Smooth muscle cell (in vitro differentiated cells): ENCODE data around the gene RAB15. TPM values are rescaled to one million over a fixed set of nuclear protein-coding genes. Genes with fewer than 3 reads are reported as not detected.
A peak's percentile ranks its signal among the peaks of the same experiment; 100 is the strongest.

Experiments
- DNase-seq: peaks from one replicate; lab custom pipeline; 2025; ENCODE audit not compliant: unreplicated experiment; lab: John Stamatoyannopoulos, UW
- H2AFZ ChIP-seq: fragments of 200-600 bp; sonication (generic); 2 replicates; pipeline ENCODE4 v1.6.0; 2016; ENCODE audit warnings: antibody characterized with exemption, low read depth, mild to moderate bottlenecking
- H3F3A ChIP-seq: fragments of 200-600 bp; sonication (generic); 2 replicates; pipeline ENCODE4 v1.6.0; 2017; ENCODE audit warnings: antibody characterized with exemption, low read depth
- H3K27ac ChIP-seq: fragments of 200-600 bp; sonication (generic); 2 replicates; pipeline ENCODE4 v1.5.1; 2016; ENCODE audit warnings: low read depth, mild to moderate bottlenecking
- H3K27me3 ChIP-seq: fragments of 200-600 bp; sonication (generic); 2 replicates; pipeline ENCODE4 v1.6.1; 2016; ENCODE audit warnings: low read depth, mild to moderate bottlenecking
- H3K36me3 ChIP-seq: fragments of 200-600 bp; sonication (generic); 2 replicates; pipeline ENCODE4 v1.5.1; 2016; ENCODE audit warnings: low read depth
- H3K4me1 ChIP-seq: fragments of 200-600 bp; sonication (generic); 2 replicates; pipeline ENCODE4 v1.5.1; 2016; ENCODE audit warnings: low read depth
- H3K4me2 ChIP-seq: fragments of 200-600 bp; sonication (generic); 2 replicates; pipeline ENCODE4 v1.6.0; 2016; ENCODE audit warnings: mild to moderate bottlenecking
- H3K4me3 ChIP-seq: fragments of 200-600 bp; sonication (generic); 2 replicates; pipeline ENCODE4 v1.5.1; 2016; ENCODE audit warnings: mild to moderate bottlenecking
- H3K79me2 ChIP-seq: fragments of 200-600 bp; sonication (generic); 2 replicates; pipeline ENCODE4 v1.6.0; 2016; ENCODE audit warnings: low read depth, mild to moderate bottlenecking
- H3K9ac ChIP-seq: fragments of 200-600 bp; sonication (generic); 2 replicates; pipeline ENCODE4 v1.6.0; 2016; ENCODE audit warnings: low read depth
- H3K9me3 ChIP-seq: fragments of 200-600 bp; sonication (generic); replicated peaks from 2 replicates; pipeline ENCODE4 v1.5.1; 2016; ENCODE audit warnings: low read depth
- H4K20me1 ChIP-seq: fragments of 200-600 bp; sonication (generic); 2 replicates; pipeline ENCODE4 v1.6.0; 2016; ENCODE audit warnings: low read depth
- CTCF ChIP-seq: fragments of 200-600 bp; sonication (generic); IDR thresholded peaks from 2 replicates; pipeline ENCODE4 v1.5.1; 2017; ENCODE audit warnings: borderline replicate concordance, mild to moderate bottlenecking, antibody characterized with exemption; ENCODE audit not compliant: insufficient read depth, poor library complexity, severe bottlenecking
- WGBS: methylation state at CpG from one replicate; pipeline ENCODE4 v1.1.7; 2016; ENCODE audit warnings: low lambda C conversion rate; 5-methylcytosine and 5-hydroxymethylcytosine counted together
- polyA plus RNA-seq: library from polyadenylated mRNA; unstranded; fragments of >200 nt; fragmentation: Nextera tagmentation; extraction: Ambion mirVana; gene quantifications from 2 replicates; pipeline ENCODE4 v1.2.1, GENCODE V29; 2016
- total RNA-seq: library from RNA; depleted of rRNA; stranded (reverse); fragments of >200 nt; gene quantifications from 2 replicates; pipeline ENCODE4 v1.2.3, GENCODE V29; 2014

The RAB15 gene
- total and polyA plus RNA-seq, 2 experiments from 2014 or later, result 7.1 to 7.7 TPM

- WGBS, result 90% methylated on average over 13 of the region's 13 CpGs
These were observed 29.5 kb downstream of the RAB15 start, which contains the start of gene GPX2 for GRCh38 chr14:64942531-64943111. TSS of gene GPX2 (minus strand) at chr14:64942745. CDS start at chr14:64942726, 19 bp downstream.

GRCh38 chr14:64940336-64940910 is 31.7 kb downstream of the RAB15 start:
- TF ChIP-seq CTCF, result no peak
- no peak overlapping the region for H3K27ac ChIP-seq
- H2AFZ ChIP-seq, result no peak overlapping the region
- no peaks in the 10 kb centered on the region for H3K4me1 ChIP-seq
- no peaks in the 10 kb centered on the region for H3K79me2 ChIP-seq
- H3K9ac ChIP-seq, result no peak overlapping the region
- no peaks in the 10 kb centered on the region for H3F3A ChIP-seq
- H4K20me1 ChIP-seq, result peaks cover 20% of the 10 kb centered on the region
- H3K4me3 ChIP-seq, result no peak overlapping the region
- H3K4me2 ChIP-seq, result no peak overlapping the region
- H3K27me3 ChIP-seq, result no peaks in the 10 kb centered on the region
- no peak for DNase-seq
- no peaks in the 10 kb centered on the region for H3K9me3 ChIP-seq
- WGBS, result 95% methylated on average over 3 of the region's 3 CpGs
- H3K36me3 ChIP-seq, result no peaks in the 10 kb centered on the region

More at GRCh38 chr14:64942531-64943111, 29.5 kb downstream of the RAB15 start, which contains the start of gene GPX2:
- no peaks in the 10 kb centered on the region for H3K4me1 ChIP-seq
- H3K27ac ChIP-seq, result no peak within 1 kb of the TSS
- H4K20me1 ChIP-seq, result peaks cover 14% of the 10 kb centered on the region
- H3K36me3 ChIP-seq, result no peaks in the 10 kb centered on the region
- no peak for TF ChIP-seq CTCF
- peak within 1 kb of the TSS; percentile 3 for H3K4me3 ChIP-seq
- no peak within 1 kb of the TSS for H2AFZ ChIP-seq
- H3F3A ChIP-seq, result no peaks in the 10 kb centered on the region
- no peaks in the 10 kb centered on the region for H3K27me3 ChIP-seq
- no peak for DNase-seq
- no peaks in the 10 kb centered on the region for H3K9me3 ChIP-seq
- no peak within 1 kb of the TSS for H3K4me2 ChIP-seq
- H3K9ac ChIP-seq, result no peak within 1 kb of the TSS
- no peaks in the 10 kb centered on the region for H3K79me2 ChIP-seq

- Histone ChIP-seq H3K4me3 (no peak overlapping the region), H3K79me2 (no peaks in the 10 kb centered on the region), H3K27ac (no peak overlapping the region), H3K9ac (no peak overlapping the region), H3K4me2 (no peak overlapping the region), H2AFZ (no peak overlapping the region), H3K4me1 (no peaks in the 10 kb centered on the region), H3K9me3 (no peaks in the 10 kb centered on the region), H3F3A (no peaks in the 10 kb centered on the region), H3K36me3 (no peaks in the 10 kb centered on the region), H3K27me3 (no peaks in the 10 kb centered on the region), H4K20me1 (peaks cover 22% of the 10 kb centered on the region)
- no peak for TF ChIP-seq CTCF
- DNase-seq, result no peak
- 90% methylated on average over 3 of the region's 3 CpGs for WGBS
These were observed 32.3 kb downstream of the RAB15 start for GRCh38 chr14:64939817-64940190.
